Naive thymus-derived CD4-positive, alpha-beta T cell (primary cell): ENCODE measurements around the gene YAF2. TPM values are rescaled to one million over a fixed set of nuclear protein-coding genes. Genes with fewer than 3 reads are reported as not detected.
A peak's percentile ranks its signal among the peaks of the same experiment; 100 is the strongest.
"Not testable (repeated sequence)": the region's sequence is repeated elsewhere in the genome, so short reads cannot be mapped to it uniquely, and the experiment has no call there.

Source experiments
- ATAC-seq: fragments of 150-1000 bp; cut with Tn5 transposase; 2 replicates; pipeline ENCODE4 v1.10.0; 2021; ENCODE audit warnings: mild to moderate bottlenecking, moderate library complexity
- CTCF ChIA-PET: fragments of 350-600 bp; sonication (Branson Sonifier 250); formaldehyde crosslinking; loops from one replicate; lab custom pipeline; 2021; ENCODE audit warnings: antibody characterized with exemption; lab: Charles Lee
- POLR2A ChIA-PET: fragments of 350-600 bp; sonication (Branson Sonifier 250); formaldehyde crosslinking; loops from one replicate; lab custom pipeline; 2021; ENCODE audit warnings: antibody characterized with exemption, inconsistent platforms; lab: Charles Lee
- DNase-seq, 9 donors: peaks; one replicate each; pipeline versions ENCODE4 v3.0.0 to v3.0.0-alpha.2; 2020 to 2022; ENCODE audit warnings: mixed read lengths in 1 of 9
- H3K27ac ChIP-seq: one replicate; pipeline ENCODE4 v1.7.0; 2013; ENCODE audit warnings: mild to moderate bottlenecking, low read depth, low read length, moderate library complexity
- H3K27me3 ChIP-seq, 2 donors: one replicate each; pipeline ENCODE4 v1.7.0; 2013; ENCODE audit warnings: low read length in 2 of 2, mild to moderate bottlenecking in 2 of 2, moderate library complexity in 2 of 2; ENCODE audit not compliant: control insufficient read depth in 2 of 2, insufficient read depth in 2 of 2
- H3K36me3 ChIP-seq, 3 experiments: 1 replicate in 2 of 3; 2 replicates in 1 of 3; pipeline ENCODE4 v1.7.0; 2013; ENCODE audit warnings: low read length in 3 of 3, mild to moderate bottlenecking in 3 of 3, moderate library complexity in 1 of 3; ENCODE audit not compliant: insufficient read depth in 3 of 3, control insufficient read depth in 2 of 3
- H3K4me1 ChIP-seq, 2 donors: one replicate each; pipeline ENCODE4 v1.7.0; 2013; ENCODE audit warnings: low read length in 2 of 2, mild to moderate bottlenecking in 2 of 2, moderate library complexity in 1 of 2; ENCODE audit not compliant: control insufficient read depth in 2 of 2, insufficient read depth in 2 of 2
- H3K4me3 ChIP-seq: 2 replicates; pipeline ENCODE4 v1.7.0; 2013; ENCODE audit warnings: mild to moderate bottlenecking, low read length
- H3K9me3 ChIP-seq, 3 experiments: 1 replicate in 2 of 3; 2 replicates in 1 of 3; pipeline ENCODE4 v1.7.0; 2013; ENCODE audit warnings: low read length in 3 of 3; ENCODE audit not compliant: control insufficient read depth in 2 of 3
- H3K27ac Mint-ChIP-seq, 9 donors: one replicate each; pipeline ENCODE4 v1.8.0; 2020 to 2022; ENCODE audit warnings: mixed read lengths in 9 of 9, mild to moderate bottlenecking in 8 of 9, moderate library complexity in 5 of 9, inconsistent platforms in 2 of 9
- H3K27me3 Mint-ChIP-seq, 5 donors: one replicate each; pipeline ENCODE4 v1.8.0; 2021 to 2022; ENCODE audit warnings: mixed read lengths in 5 of 5, mild to moderate bottlenecking in 1 of 5
- H3K36me3 Mint-ChIP-seq, 5 donors: one replicate each; pipeline ENCODE4 v1.8.0; 2020 to 2022; ENCODE audit warnings: mixed read lengths in 5 of 5, mild to moderate bottlenecking in 3 of 5, inconsistent platforms in 1 of 5
- H3K4me1 Mint-ChIP-seq, 7 donors: one replicate each; pipeline ENCODE4 v1.8.0; 2020 to 2022; ENCODE audit warnings: mixed read lengths in 7 of 7, mild to moderate bottlenecking in 3 of 7, inconsistent platforms in 1 of 7
- H3K4me3 Mint-ChIP-seq, 10 donors: one replicate each; pipeline ENCODE4 v1.8.0; 2020 to 2022; ENCODE audit warnings: mild to moderate bottlenecking in 10 of 10, mixed read lengths in 10 of 10, moderate library complexity in 6 of 10, inconsistent platforms in 2 of 10
- H3K9me3 Mint-ChIP-seq, 11 donors: one replicate each; pipeline ENCODE4 v1.8.0; 2020 to 2022; ENCODE audit warnings: mixed read lengths in 11 of 11, mild to moderate bottlenecking in 4 of 11, inconsistent platforms in 1 of 11, moderate library complexity in 1 of 11
- intact Hi-C, 2 donors: fragments of 100-400 bp; cut with micrococcal nuclease; formaldehyde crosslinking; loops; one replicate each; pipeline ENCODE4 v1.15.1; 2023
- polyA plus RNA-seq, 2 donors: library from polyadenylated mRNA; unstranded; fragments of 300-500 nt; fragmentation: Illumina TruSeq; gene quantifications; one replicate each; pipeline ENCODE4 v1.2.3, GENCODE V29; 2021
- total RNA-seq, 6 experiments: library from RNA in 5 of 6; stranded (reverse) in 5 of 6; gene quantifications; 1 replicate in 5 of 6; 2 replicates in 1 of 6; pipeline ENCODE4 v1.2.3 and lab custom pipeline; 2021 to 2026

Gene YAF2
- total and polyA plus RNA-seq, 7 experiments from 2014 or later = 7.7 to 56.2 (median 39.7) TPM

GRCh38 chr12:42224501-42224900, 13.5 kb downstream of the YAF2 start:
- intact Hi-C loops, H3K4me3 Mint-ChIP-seq, H3K27me3 Mint-ChIP-seq, H3K4me3 ChIP-seq, DNase-seq, H3K27ac Mint-ChIP-seq, ATAC-seq, H3K4me1 ChIP-seq, H3K27me3 ChIP-seq, H3K9me3 ChIP-seq, H3K36me3 ChIP-seq, H3K9me3 Mint-ChIP-seq, CTCF ChIA-PET, H3K27ac ChIP-seq: not testable (repeated sequence)
- POLR2A ChIA-PET = interaction anchor here (0.7 kb wide), 1 partner anchor 54 kb away, joined by 3 read pairs; no protein-coding TSS in a partner anchor
- Mint-ChIP-seq H3K36me3 (peaks cover 0 to 26% (median 20%) of the 10 kb centered on the region in 5 donors), H3K4me1 (peaks cover 11 to 60% (median 49%) of the 10 kb centered on the region in 7 donors)

- peaks cover 11 to 78% (median 61%) of the 10 kb centered on the region in 7 donors for H3K4me1 Mint-ChIP-seq
- no peaks in the 10 kb centered on the region for H3K36me3 ChIP-seq
- H3K27ac ChIP-seq = no peak overlapping the region
- peaks cover 0 to 26% (median 20%) of the 10 kb centered on the region in 5 donors for H3K36me3 Mint-ChIP-seq
- no peaks in the 10 kb centered on the region for H3K27me3 ChIP-seq
- ATAC-seq (no peak), DNase-seq (no peak)
- ChIA-PET CTCF (no interaction called here), POLR2A (no interaction called here)
- no peaks in the 10 kb centered on the region for H3K9me3 ChIP-seq
- peak overlapping the region in 1 of 9 donors; percentile 49 for H3K27ac Mint-ChIP-seq
- H3K9me3 Mint-ChIP-seq = peaks cover 0 to 4% (median 1%) of the 10 kb centered on the region in 11 donors
- peak overlapping the region in 1 of 10 donors; percentile 24 for H3K4me3 Mint-ChIP-seq
- intact Hi-C loops = loop anchor here in 1 of 2 donors (1.0 kb wide), 1 partner anchor 13 kb away; no protein-coding TSS in a partner anchor
- no peaks in the 10 kb centered on the region for H3K27me3 Mint-ChIP-seq
- H3K4me3 ChIP-seq = no peak overlapping the region
- peaks cover 9 to 12% of the 10 kb centered on the region in 2 donors for H3K4me1 ChIP-seq
Observed at GRCh38 chr12:42222724-42223123, 15.3 kb downstream of the YAF2 start.

DNA sequence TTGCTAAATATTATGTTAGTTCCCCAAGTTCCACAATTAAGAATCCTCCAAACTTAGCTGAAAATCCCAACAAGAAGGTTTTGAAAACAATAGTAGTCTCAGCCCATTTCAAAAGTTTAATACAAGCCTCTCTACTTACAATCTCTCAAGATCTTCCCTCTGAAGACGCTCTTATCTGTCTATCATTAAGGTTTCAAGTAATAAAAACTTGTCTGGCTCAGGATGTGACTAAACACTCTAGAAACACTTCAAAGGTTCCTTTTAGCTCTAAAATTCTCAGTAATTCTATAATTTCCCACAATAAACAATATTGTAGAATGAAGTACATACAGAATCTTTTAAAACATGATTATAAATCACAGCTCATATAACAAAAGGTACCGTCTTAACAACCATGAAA, 16.3 kb downstream of the YAF2 start:
- H3K4me1 ChIP-seq = peaks cover 9 to 12% of the 10 kb centered on the region in 2 donors
- intact Hi-C loops = loop anchor here in 1 of 2 donors (1.0 kb wide), 1 partner anchor 14 kb away; no protein-coding TSS in a partner anchor
- peaks cover 0 to 3% (median 1%) of the 10 kb centered on the region in 11 donors for H3K9me3 Mint-ChIP-seq
- H3K27ac ChIP-seq = no peak overlapping the region
- no peaks in the 10 kb centered on the region for H3K27me3 ChIP-seq
- ChIA-PET CTCF (interaction anchor here (1.2 kb wide), 1 partner anchor 10 kb away, joined by 3 read pairs; no protein-coding TSS in a partner anchor), POLR2A (no interaction called here)
- H3K4me3 ChIP-seq = no peak overlapping the region
- H3K36me3 Mint-ChIP-seq = peaks cover 0 to 27% (median 19%) of the 10 kb centered on the region in 5 donors
- H3K27ac Mint-ChIP-seq = peak overlapping the region in 1 of 9 donors; percentile 38
- no peak for DNase-seq
- H3K4me3 Mint-ChIP-seq = peak overlapping the region in 5 of 10 donors; percentile 1 to 44 (median 24)
- no peaks in the 10 kb centered on the region for H3K9me3 ChIP-seq
- no peak for ATAC-seq
- no peaks in the 10 kb centered on the region for H3K27me3 Mint-ChIP-seq
- peaks cover 11 to 84% (median 67%) of the 10 kb centered on the region in 7 donors for H3K4me1 Mint-ChIP-seq
- H3K36me3 ChIP-seq = no peaks in the 10 kb centered on the region

GRCh38 chr12:42217656-42218055, 20.4 kb downstream of the YAF2 start:
- peaks cover 6 to 9% of the 10 kb centered on the region in 2 donors for H3K4me1 ChIP-seq
- Mint-ChIP-seq H3K4me3 (no peak overlapping the region), H3K27me3 (no peaks in the 10 kb centered on the region), H3K9me3 (no peaks in the 10 kb centered on the region), H3K36me3 (peaks cover 0 to 12% (median 3%) of the 10 kb centered on the region in 5 donors), H3K27ac (no peak overlapping the region), H3K4me1 (peaks cover 9 to 85% (median 71%) of the 10 kb centered on the region in 7 donors)
- DNase-seq (no peak), ATAC-seq (no peak)
- H3K27ac ChIP-seq = no peak overlapping the region
- H3K36me3 ChIP-seq = no peaks in the 10 kb centered on the region
- ChIA-PET CTCF (no interaction called here), POLR2A (no interaction called here)
- intact Hi-C loops = no loop called here
- H3K9me3 ChIP-seq = no peaks in the 10 kb centered on the region
- H3K27me3 ChIP-seq = no peaks in the 10 kb centered on the region
- H3K4me3 ChIP-seq = no peak overlapping the region

GRCh38 chr12:42216737-42217136, 21.3 kb downstream of the YAF2 start:
- H3K4me1 ChIP-seq = peaks cover 2 to 5% of the 10 kb centered on the region in 2 donors
- Mint-ChIP-seq H3K27ac (peak overlapping the region in 4 of 9 donors; percentile 1 to 19 (median 10)), H3K36me3 (peaks cover 0 to 12% (median 3%) of the 10 kb centered on the region in 5 donors), H3K9me3 (no peaks in the 10 kb centered on the region), H3K4me1 (peaks cover 3 to 82% (median 63%) of the 10 kb centered on the region in 7 donors), H3K27me3 (no peaks in the 10 kb centered on the region), H3K4me3 (no peak overlapping the region)
- H3K27me3 ChIP-seq = no peaks in the 10 kb centered on the region
- no peak overlapping the region for H3K4me3 ChIP-seq
- CTCF ChIA-PET = no interaction called here
- no peak overlapping the region for H3K27ac ChIP-seq
- no peak for ATAC-seq
- H3K36me3 ChIP-seq = no peaks in the 10 kb centered on the region
- POLR2A ChIA-PET = no interaction called here
- intact Hi-C loops = no loop called here
- DNase-seq = no peak
- H3K9me3 ChIP-seq = no peaks in the 10 kb centered on the region

DNA sequence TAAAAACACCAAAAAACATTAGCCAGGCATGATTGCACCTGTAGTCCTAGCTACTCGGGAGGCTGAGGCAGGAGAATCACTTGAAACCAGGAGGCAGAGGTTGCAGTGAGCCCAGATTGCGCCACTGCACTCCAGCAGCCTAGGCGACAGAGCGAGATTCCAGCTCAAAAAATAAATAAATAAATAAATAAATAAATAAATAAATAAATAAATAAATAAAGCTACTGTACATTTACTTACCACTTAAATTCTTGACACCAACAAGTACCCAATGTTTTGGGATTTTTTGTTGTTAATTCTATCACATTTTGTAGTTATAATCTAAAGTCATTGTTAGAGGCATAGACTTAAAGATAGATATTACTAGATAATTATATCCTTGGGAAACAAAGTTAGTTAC, 22.3 kb downstream of the YAF2 start:
- ATAC-seq, H3K27ac ChIP-seq, H3K9me3 ChIP-seq, H3K4me1 ChIP-seq, H3K4me3 ChIP-seq, DNase-seq, H3K27me3 ChIP-seq, H3K9me3 Mint-ChIP-seq, H3K4me3 Mint-ChIP-seq, intact Hi-C loops, H3K36me3 ChIP-seq, H3K27me3 Mint-ChIP-seq: not testable (repeated sequence)
- Mint-ChIP-seq H3K27ac (peak overlapping the region in 1 of 9 donors; percentile 53), H3K4me1 (peaks cover 0 to 74% (median 54%) of the 10 kb centered on the region in 7 donors), H3K36me3 (peaks cover 0 to 12% (median 3%) of the 10 kb centered on the region in 5 donors)
- ChIA-PET POLR2A (interaction anchor here (0.5 kb wide), 1 partner anchor 11 kb away, joined by 3 read pairs; no protein-coding TSS in a partner anchor), CTCF (interaction anchor here (0.6 kb wide), 1 partner anchor 160 kb away, joined by 4 read pairs; no protein-coding TSS in a partner anchor)
